Measurements from ENCODE around the gene PARN. TPM values are rescaled to one million over a fixed set of nuclear protein-coding genes. Genes with fewer than 3 reads are reported as not detected.

Gene PARN
- total and polyA plus RNA-seq, 2 of the 8 experiments (the other 6 are each of a cell fraction or from before 2014, with no cell fraction given): 24.5 to 44.6 TPM

- H3K4me3 ChIP-seq (ENCODE audit: extremely low read depth in 1 of 4, insufficient read depth in 2 of 4, low read depth in 3 of 4, low read length in 4 of 4): peak overlapping the region; percentile 86 to 98 (median 96); a peak in 7 of 8 replicates
- ChIA-PET CTCF (ENCODE audit: partially characterized antibody) (no interaction called here), POLR2A (ENCODE audit: partially characterized antibody) (interaction anchor here (0.8 to 2.5 kb wide), 8 partner anchors 9 to 326 kb away, joined by 3 to 9 read pairs (median 4); no protein-coding TSS in a partner anchor)
- peaks cover 16 to 23% (median 20%) of the 10 kb centered on the region in 4 experiments for H3K4me1 ChIP-seq (replicated peaks in 1 of 4; ENCODE audit: control insufficient read depth in 3 of 4, insufficient read depth in 4 of 4, low read length in 3 of 4)
- peaks cover 6% of the 10 kb centered on the region for H3K23me2 ChIP-seq (ENCODE audit: low read depth, low read length)
- H3K79me1 ChIP-seq (ENCODE audit: low read depth, low read length): no peaks in the 10 kb centered on the region
- no peak overlapping the region for H3K14ac ChIP-seq (ENCODE audit: insufficient read length)
- H2BK120ac ChIP-seq (replicated peaks; ENCODE audit: low read depth, low read length): no peak overlapping the region
- no peak overlapping the region for H2BK15ac ChIP-seq (ENCODE audit: low read length)
- H3K56ac ChIP-seq (replicated peaks; ENCODE audit: insufficient read length, low read depth, low read length): no peak overlapping the region
- H2AK5ac ChIP-seq (ENCODE audit: low read depth, low read length): no peak overlapping the region
- H2BK12ac ChIP-seq (ENCODE audit: low read depth, low read length): no peak overlapping the region; the same call in 1 of the 2 replicates
- H3K79me2 ChIP-seq (ENCODE audit: control insufficient read depth in 1 of 2, insufficient read depth in 2 of 2, low read length in 2 of 2): peaks cover 9 to 49% of the 10 kb centered on the region in 2 experiments; a peak in 3 of 4 replicates
- peak; percentile 33 for TF ChIP-seq SAP30 (IDR thresholded peaks at IDR 0.05; ENCODE audit: insufficient read depth, insufficient replicate concordance, low read length)
- no peak for TF ChIP-seq SIN3A (conservative IDR thresholded peaks at IDR 0.05 in 1 of 2, IDR thresholded peaks at IDR 0.05 in 1 of 2; ENCODE audit: low read depth in 1 of 2, low read length in 2 of 2)
- no peak overlapping the region for H4K5ac ChIP-seq (ENCODE audit: insufficient read length, low read depth, low read length)
- no peak overlapping the region for H4K91ac ChIP-seq (replicated peaks; ENCODE audit: insufficient read length, low read length)
- WGBS, 2 experiments (ENCODE audit: extremely low coverage in 1 of 2, insufficient coverage in 1 of 2, insufficient read length in 1 of 2, insufficient replicate concordance in 2 of 2, low coverage in 1 of 2, low lambda C conversion rate in 2 of 2, missing lambda C conversion rate in 1 of 2): 57% methylated on average over 7 of the region's 7 CpGs; no CpG with 5 or more reads in 1 of the 2 experiments
- H2BK20ac ChIP-seq (ENCODE audit: low read length): no peak overlapping the region
- DNase-seq (ENCODE audit: low read depth in 1 of 2, low spot score in 2 of 2) (no peak), FAIRE-seq (no peak)
- peak overlapping the region in 2 of 4 experiments; percentile 20 to 34; a peak in 3 of 7 replicates for H3K9ac ChIP-seq (replicated peaks in 1 of 4; ENCODE audit: extremely low read depth in 1 of 4, low read depth in 3 of 4, low read length in 3 of 4)
- no peaks in the 10 kb centered on the region for H3K9me3 ChIP-seq (ENCODE audit: insufficient read depth in 2 of 2, low read depth in 1 of 2, low read length in 1 of 2)
- no peaks in the 10 kb centered on the region for H3K27me3 ChIP-seq (replicated peaks in 1 of 4; ENCODE audit: control insufficient read depth in 3 of 4, extremely low read depth in 1 of 4, insufficient read depth in 3 of 4, low read length in 3 of 4)
- no peak overlapping the region for H3K4ac ChIP-seq (replicated peaks; ENCODE audit: insufficient read length, low read depth, low read length)
- peak overlapping the region; percentile 89 to 91 for H3K4me2 ChIP-seq (ENCODE audit: insufficient read depth in 1 of 2, low read depth in 2 of 2, low read length in 2 of 2)
- no peak overlapping the region for H2BK5ac ChIP-seq (ENCODE audit: low read depth, low read length)
- H4K20me1 ChIP-seq (replicated peaks in 1 of 2; ENCODE audit: control insufficient read depth in 1 of 2, insufficient read depth in 2 of 2, low read length in 2 of 2): peaks cover 0 to 2% of the 10 kb centered on the region in 2 experiments
- no peak overlapping the region for H3K18ac ChIP-seq (ENCODE audit: extremely low read depth, low read length)
- H3K23ac ChIP-seq (ENCODE audit: insufficient read length): no peak overlapping the region
- H3K27ac ChIP-seq (ENCODE audit: low read depth, low read length): peak overlapping the region; percentile 41
- H2AFZ ChIP-seq (ENCODE audit: low read length): no peak overlapping the region
- H4K8ac ChIP-seq (ENCODE audit: extremely low read depth, insufficient read depth, low read length): no peak overlapping the region
- H3K36me3 ChIP-seq (ENCODE audit: control insufficient read depth in 2 of 4, insufficient read depth in 4 of 4, low read length in 3 of 4): peaks cover 0 to 13% (median 4%) of the 10 kb centered on the region in 4 experiments; a peak in 5 of 8 replicates
Measured at GRCh38 chr16:14634389-14634725, 4.3 kb upstream of the PARN start.
